PFSK-1 (cell line): ENCODE data around the gene XXYLT1.

Source experiments
- FOXP2 ChIP-seq: optimal IDR thresholded peaks from 2 replicates; pipeline ENCODE3; 2011; ENCODE audit warnings: borderline replicate concordance, control low read depth, inconsistent platforms; ENCODE audit not compliant: insufficient read depth; ENCODE audit errors: extremely low read length, extremely low read depth
- POLR2AphosphoS5 ChIP-seq: IDR thresholded peaks from 2 replicates; pipeline ENCODE4 v1.6.1; 2012; ENCODE audit warnings: low read depth, mild to moderate bottlenecking, control low read depth, low read length, moderate library complexity
- REST ChIP-seq, 2 experiments: IDR thresholded peaks; 2 replicates each; pipeline versions ENCODE4 v1.6.1 to v1.8.0; 2011 to 2012; ENCODE audit warnings: low read depth in 2 of 2, low read length in 2 of 2, control low read depth in 1 of 2, inconsistent platforms in 1 of 2, mild to moderate bottlenecking in 1 of 2, moderate library complexity in 1 of 2; ENCODE audit not compliant: insufficient read depth in 1 of 2
- SIN3A ChIP-seq: IDR thresholded peaks from 2 replicates; pipeline ENCODE4 v1.6.1; 2012; ENCODE audit warnings: mild to moderate bottlenecking, low read length, moderate library complexity, borderline replicate concordance; ENCODE audit not compliant: insufficient read depth
- TAF1 ChIP-seq: IDR thresholded peaks from 2 replicates; pipeline ENCODE4 v1.6.1; 2012; ENCODE audit warnings: low read length, control low read depth, borderline replicate concordance; ENCODE audit not compliant: insufficient read depth

XXYLT1 gene

GRCh38 chr3:195036203-195036505, 234.8 kb downstream of the XXYLT1 start:
- TF ChIP-seq FOXP2 (no peak), REST (IDR thresholded peaks at IDR 0.05; ENCODE audit: insufficient read depth in 1 of 2, low read depth in 2 of 2, low read length in 2 of 2) (no peak), TAF1 (no peak), SIN3A (no peak), POLR2AphosphoS5 (no peak)

- TF ChIP-seq TAF1 (no peak), SIN3A (no peak), POLR2AphosphoS5 (no peak), FOXP2 (no peak), REST (IDR thresholded peaks at IDR 0.05; ENCODE audit: insufficient read depth in 1 of 2, low read depth in 2 of 2, low read length in 2 of 2) (no peak)
Observed at GRCh38 chr3:195035345-195036202, 235.4 kb downstream of the XXYLT1 start.

GRCh38 chr3:195034541-195034940, 236.4 kb downstream of the XXYLT1 start:
- TF ChIP-seq FOXP2 (no peak), REST (IDR thresholded peaks at IDR 0.05; ENCODE audit: insufficient read depth in 1 of 2, low read depth in 2 of 2, low read length in 2 of 2) (no peak), TAF1 (no peak), SIN3A (no peak), POLR2AphosphoS5 (no peak)

DNA sequence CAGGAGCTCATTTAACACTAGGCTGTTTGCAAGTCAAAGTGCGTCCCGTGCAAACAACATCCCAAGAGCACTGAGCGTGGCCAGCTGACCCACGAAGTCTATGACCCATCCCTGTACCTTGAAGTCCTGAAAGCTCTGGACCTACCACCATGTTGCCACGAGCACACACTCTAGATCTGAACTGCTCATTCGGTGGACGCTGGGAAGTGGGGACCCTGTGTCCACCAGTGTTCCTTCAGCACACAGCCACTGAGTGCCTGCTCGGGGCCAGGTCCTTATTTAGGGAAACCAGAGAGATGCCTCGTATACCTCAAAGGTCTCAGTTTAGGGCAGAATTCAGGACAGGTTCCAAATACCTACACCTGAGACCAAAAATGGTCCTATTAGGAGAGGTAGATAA, 236.9 kb downstream of the XXYLT1 start:
- no peak for TF ChIP-seq FOXP2
- no peak for TF ChIP-seq POLR2AphosphoS5
- no peak for TF ChIP-seq TAF1
- TF ChIP-seq REST (IDR thresholded peaks at IDR 0.05; ENCODE audit: insufficient read depth in 1 of 2, low read depth in 2 of 2, low read length in 2 of 2) = no peak
- TF ChIP-seq SIN3A = no peak
